ENCODE measurements around the gene PXN.

The PXN gene

DNA sequence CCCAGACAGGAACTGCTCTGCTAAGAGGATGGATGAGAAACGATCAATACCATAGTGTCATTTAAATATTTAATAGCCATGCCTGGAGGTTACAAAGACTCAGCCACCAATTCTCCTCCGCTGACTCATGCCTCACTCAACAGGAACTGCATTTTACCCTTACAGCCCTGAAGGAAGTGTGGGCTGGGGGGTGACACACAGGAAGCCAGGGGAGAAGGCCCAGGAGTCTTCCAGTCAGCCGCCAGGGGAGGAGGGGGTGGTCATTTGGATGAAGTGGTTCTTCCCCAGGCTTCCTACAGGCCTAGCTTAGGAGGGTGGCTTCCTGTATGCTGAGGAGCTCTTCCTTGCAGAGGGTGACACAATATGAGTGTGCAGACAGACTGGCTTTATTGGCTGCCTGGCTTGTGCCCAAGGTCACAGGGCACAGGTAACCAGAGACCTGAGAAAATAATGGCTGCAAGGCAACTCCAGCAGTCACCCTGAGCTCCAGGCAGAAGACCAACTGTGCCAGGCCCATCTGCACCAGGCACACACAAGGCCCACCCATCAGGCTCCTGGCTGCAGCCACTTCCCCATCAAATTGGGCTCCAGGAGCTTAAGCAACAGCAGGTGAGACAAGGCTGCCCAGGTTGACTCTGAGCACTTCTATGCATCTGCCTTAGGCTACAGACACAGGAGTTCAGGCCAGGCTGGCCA is 34.1 kb downstream of the PXN start (continued):
- TF ChIP-seq, protein P1, sequence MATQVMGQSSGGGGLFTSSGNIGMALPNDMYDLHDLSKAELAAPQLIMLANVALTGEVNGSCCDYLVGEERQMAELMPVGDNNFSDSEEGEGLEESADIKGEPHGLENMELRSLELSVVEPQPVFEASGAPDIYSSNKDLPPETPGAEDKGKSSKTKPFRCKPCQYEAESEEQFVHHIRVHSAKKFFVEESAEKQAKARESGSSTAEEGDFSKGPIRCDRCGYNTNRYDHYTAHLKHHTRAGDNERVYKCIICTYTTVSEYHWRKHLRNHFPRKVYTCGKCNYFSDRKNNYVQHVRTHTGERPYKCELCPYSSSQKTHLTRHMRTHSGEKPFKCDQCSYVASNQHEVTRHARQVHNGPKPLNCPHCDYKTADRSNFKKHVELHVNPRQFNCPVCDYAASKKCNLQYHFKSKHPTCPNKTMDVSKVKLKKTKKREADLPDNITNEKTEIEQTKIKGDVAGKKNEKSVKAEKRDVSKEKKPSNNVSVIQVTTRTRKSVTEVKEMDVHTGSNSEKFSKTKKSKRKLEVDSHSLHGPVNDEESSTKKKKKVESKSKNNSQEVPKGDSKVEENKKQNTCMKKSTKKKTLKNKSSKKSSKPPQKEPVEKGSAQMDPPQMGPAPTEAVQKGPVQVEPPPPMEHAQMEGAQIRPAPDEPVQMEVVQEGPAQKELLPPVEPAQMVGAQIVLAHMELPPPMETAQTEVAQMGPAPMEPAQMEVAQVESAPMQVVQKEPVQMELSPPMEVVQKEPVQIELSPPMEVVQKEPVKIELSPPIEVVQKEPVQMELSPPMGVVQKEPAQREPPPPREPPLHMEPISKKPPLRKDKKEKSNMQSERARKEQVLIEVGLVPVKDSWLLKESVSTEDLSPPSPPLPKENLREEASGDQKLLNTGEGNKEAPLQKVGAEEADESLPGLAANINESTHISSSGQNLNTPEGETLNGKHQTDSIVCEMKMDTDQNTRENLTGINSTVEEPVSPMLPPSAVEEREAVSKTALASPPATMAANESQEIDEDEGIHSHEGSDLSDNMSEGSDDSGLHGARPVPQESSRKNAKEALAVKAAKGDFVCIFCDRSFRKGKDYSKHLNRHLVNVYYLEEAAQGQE (tag by site-specific recombination; IDR thresholded peaks at IDR 0.05), result no peak
- TF ChIP-seq ZNF768 (tag by site-specific recombination; IDR thresholded peaks at IDR 0.05), result no peak
- TF ChIP-seq PRDM4 (tag by site-specific recombination; IDR thresholded peaks at IDR 0.05), result no peak
- no peak for TF ChIP-seq ZNF670 (tag by site-specific recombination; IDR thresholded peaks at IDR 0.05; ENCODE audit: low read depth)
- no peak; the same call in 1 of the 2 replicates for TF ChIP-seq ZNF184 (tag by site-specific recombination; IDR thresholded peaks at IDR 0.05)
- TF ChIP-seq ZBTB8A (tag by site-specific recombination; IDR thresholded peaks at IDR 0.05), result no peak
- TF ChIP-seq ZNF266 (tag by site-specific recombination; IDR thresholded peaks at IDR 0.05; ENCODE audit: low read depth), result no peak
- TF ChIP-seq ZNF704 (tag by site-specific recombination; IDR thresholded peaks at IDR 0.05), result no peak
- no peak for TF ChIP-seq MZF1 (tag by site-specific recombination; IDR thresholded peaks at IDR 0.05; ENCODE audit: borderline replicate concordance)
- no peak for TF ChIP-seq RBAK (tag by site-specific recombination; IDR thresholded peaks at IDR 0.05)
- no peak for TF ChIP-seq ZNF19 (tag by site-specific recombination; IDR thresholded peaks at IDR 0.05; ENCODE audit: low read depth)
- TF ChIP-seq, protein P2, sequence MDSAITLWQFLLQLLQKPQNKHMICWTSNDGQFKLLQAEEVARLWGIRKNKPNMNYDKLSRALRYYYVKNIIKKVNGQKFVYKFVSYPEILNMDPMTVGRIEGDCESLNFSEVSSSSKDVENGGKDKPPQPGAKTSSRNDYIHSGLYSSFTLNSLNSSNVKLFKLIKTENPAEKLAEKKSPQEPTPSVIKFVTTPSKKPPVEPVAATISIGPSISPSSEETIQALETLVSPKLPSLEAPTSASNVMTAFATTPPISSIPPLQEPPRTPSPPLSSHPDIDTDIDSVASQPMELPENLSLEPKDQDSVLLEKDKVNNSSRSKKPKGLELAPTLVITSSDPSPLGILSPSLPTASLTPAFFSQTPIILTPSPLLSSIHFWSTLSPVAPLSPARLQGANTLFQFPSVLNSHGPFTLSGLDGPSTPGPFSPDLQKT (IDR thresholded peaks at IDR 0.05; ENCODE audit: borderline replicate concordance, low read depth, low read length), result no peak
- TF ChIP-seq ZNF623 (tag by site-specific recombination; IDR thresholded peaks at IDR 0.05), result no peak
- TF ChIP-seq ZNF501 (tag by site-specific recombination; IDR thresholded peaks at IDR 0.05), result no peak
- TF ChIP-seq MEIS1 (CRISPR knock-in tag; IDR thresholded peaks at IDR 0.05; ENCODE audit: borderline replicate concordance), result no peak
- no peak for TF ChIP-seq ZFP37 (tag by site-specific recombination; IDR thresholded peaks at IDR 0.05)
- TF ChIP-seq ZFHX2 (tag by site-specific recombination; conservative IDR thresholded peaks at IDR 0.05), result peak; percentile 61
- TF ChIP-seq, protein P3, sequence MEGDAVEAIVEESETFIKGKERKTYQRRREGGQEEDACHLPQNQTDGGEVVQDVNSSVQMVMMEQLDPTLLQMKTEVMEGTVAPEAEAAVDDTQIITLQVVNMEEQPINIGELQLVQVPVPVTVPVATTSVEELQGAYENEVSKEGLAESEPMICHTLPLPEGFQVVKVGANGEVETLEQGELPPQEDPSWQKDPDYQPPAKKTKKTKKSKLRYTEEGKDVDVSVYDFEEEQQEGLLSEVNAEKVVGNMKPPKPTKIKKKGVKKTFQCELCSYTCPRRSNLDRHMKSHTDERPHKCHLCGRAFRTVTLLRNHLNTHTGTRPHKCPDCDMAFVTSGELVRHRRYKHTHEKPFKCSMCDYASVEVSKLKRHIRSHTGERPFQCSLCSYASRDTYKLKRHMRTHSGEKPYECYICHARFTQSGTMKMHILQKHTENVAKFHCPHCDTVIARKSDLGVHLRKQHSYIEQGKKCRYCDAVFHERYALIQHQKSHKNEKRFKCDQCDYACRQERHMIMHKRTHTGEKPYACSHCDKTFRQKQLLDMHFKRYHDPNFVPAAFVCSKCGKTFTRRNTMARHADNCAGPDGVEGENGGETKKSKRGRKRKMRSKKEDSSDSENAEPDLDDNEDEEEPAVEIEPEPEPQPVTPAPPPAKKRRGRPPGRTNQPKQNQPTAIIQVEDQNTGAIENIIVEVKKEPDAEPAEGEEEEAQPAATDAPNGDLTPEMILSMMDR (tag by site-specific recombination; IDR thresholded peaks at IDR 0.05), result no peak
- no peak for TF ChIP-seq ZNF423 (tag by site-specific recombination; IDR thresholded peaks at IDR 0.05)
- TF ChIP-seq ZIC2 (tag by site-specific recombination; IDR thresholded peaks at IDR 0.05), result peak; percentile 89
- TF ChIP-seq, protein P4, sequence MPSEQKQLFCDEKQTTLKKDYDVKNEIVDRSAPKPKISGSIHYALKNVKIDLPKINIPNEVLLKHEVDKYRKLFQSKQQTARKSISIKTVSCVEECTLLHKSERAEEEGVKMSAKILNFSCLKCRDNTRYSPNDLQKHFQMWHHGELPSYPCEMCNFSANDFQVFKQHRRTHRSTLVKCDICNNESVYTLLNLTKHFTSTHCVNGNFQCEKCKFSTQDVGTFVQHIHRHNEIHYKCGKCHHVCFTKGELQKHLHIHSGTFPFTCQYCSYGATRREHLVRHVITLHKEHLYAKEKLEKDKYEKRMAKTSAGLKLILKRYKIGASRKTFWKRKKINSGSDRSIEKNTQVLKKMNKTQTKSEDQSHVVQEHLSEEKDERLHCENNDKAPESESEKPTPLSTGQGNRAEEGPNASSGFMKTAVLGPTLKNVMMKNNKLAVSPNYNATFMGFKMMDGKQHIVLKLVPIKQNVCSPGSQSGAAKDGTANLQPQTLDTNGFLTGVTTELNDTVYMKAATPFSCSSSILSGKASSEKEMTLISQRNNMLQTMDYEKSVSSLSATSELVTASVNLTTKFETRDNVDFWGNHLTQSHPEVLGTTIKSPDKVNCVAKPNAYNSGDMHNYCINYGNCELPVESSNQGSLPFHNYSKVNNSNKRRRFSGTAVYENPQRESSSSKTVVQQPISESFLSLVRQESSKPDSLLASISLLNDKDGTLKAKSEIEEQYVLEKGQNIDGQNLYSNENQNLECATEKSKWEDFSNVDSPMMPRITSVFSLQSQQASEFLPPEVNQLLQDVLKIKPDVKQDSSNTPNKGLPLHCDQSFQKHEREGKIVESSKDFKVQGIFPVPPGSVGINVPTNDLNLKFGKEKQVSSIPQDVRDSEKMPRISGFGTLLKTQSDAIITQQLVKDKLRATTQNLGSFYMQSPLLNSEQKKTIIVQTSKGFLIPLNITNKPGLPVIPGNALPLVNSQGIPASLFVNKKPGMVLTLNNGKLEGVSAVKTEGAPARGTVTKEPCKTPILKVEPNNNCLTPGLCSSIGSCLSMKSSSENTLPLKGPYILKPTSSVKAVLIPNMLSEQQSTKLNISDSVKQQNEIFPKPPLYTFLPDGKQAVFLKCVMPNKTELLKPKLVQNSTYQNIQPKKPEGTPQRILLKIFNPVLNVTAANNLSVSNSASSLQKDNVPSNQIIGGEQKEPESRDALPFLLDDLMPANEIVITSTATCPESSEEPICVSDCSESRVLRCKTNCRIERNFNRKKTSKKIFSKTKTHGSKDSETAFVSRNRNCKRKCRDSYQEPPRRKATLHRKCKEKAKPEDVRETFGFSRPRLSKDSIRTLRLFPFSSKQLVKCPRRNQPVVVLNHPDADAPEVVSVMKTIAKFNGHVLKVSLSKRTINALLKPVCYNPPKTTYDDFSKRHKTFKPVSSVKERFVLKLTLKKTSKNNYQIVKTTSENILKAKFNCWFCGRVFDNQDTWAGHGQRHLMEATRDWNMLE (tag by site-specific recombination; conservative IDR thresholded peaks at IDR 0.05; ENCODE audit: low read depth), result no peak
- no peak for TF ChIP-seq ZNF248 (tag by site-specific recombination; IDR thresholded peaks at IDR 0.05)
- TF ChIP-seq ZNF239 (tag by site-specific recombination; IDR thresholded peaks at IDR 0.05), result no peak
- no peak for TF ChIP-seq ZNF16 (tag by site-specific recombination; IDR thresholded peaks at IDR 0.05; ENCODE audit: low read depth)
- TF ChIP-seq ZNF610 (tag by site-specific recombination; IDR thresholded peaks at IDR 0.05; ENCODE audit: borderline replicate concordance), result no peak

Measured in HEK293 (cell line).